OCI-LY3 (cell line): ENCODE measurements around the gene GPR55.

Experiments used
- EZH2phosphoT487 ChIP-seq: fragments of 200-600 bp; shearing (Covaris generic); IDR thresholded peaks from 2 replicates; pipeline ENCODE4 v1.6.1; 2018; ENCODE audit warnings: antibody characterized with exemption, mixed run types, low read depth
- TF ChIP-seq, protein P1 (sequence below): fragments of 200-600, 300-600 bp; sonication (generic); IDR thresholded peaks from 2 replicates; pipeline ENCODE4 v1.5.1; 2014; ENCODE audit warnings: antibody characterized with exemption, low read length, low read depth

DNA sequence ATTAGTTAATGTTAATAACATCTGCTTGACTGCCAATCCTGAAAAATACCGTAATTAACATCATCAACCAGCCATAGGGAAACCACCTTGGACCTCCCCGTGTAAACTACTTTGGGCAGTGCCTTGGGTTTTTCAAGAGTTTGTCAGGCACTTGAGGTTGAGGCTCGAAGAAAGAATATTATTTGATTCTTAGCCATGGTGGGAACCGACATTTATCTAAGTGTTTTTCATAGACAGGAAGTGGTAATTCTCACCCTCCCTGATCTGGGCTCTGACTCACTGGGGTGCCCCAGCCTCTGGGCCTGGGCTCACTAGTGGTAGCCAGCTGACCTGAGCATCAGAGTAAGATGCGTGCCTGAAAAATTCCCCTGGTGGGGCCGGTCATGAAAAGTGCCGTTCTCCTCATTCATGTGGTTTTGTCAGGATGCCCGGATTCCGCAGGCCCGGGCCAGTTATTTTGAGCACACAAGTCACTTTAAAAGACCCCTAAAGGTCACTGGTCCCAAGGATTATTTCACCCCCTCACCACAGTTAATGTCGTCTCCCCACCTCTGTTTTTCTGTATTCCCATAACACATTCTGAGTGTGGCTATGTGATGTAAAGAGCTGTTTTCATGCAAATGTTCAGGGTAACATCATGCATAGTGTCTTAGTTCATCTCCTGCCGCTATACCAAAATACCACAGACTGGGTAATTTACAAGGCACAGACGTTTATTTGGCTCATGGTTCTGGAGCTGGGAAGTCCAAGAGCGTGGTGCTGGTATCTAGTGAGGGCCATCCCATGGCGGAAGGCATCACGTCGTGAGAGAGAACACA lies 49.3 kb upstream of the GPR55 start:
- TF ChIP-seq, protein P1, sequence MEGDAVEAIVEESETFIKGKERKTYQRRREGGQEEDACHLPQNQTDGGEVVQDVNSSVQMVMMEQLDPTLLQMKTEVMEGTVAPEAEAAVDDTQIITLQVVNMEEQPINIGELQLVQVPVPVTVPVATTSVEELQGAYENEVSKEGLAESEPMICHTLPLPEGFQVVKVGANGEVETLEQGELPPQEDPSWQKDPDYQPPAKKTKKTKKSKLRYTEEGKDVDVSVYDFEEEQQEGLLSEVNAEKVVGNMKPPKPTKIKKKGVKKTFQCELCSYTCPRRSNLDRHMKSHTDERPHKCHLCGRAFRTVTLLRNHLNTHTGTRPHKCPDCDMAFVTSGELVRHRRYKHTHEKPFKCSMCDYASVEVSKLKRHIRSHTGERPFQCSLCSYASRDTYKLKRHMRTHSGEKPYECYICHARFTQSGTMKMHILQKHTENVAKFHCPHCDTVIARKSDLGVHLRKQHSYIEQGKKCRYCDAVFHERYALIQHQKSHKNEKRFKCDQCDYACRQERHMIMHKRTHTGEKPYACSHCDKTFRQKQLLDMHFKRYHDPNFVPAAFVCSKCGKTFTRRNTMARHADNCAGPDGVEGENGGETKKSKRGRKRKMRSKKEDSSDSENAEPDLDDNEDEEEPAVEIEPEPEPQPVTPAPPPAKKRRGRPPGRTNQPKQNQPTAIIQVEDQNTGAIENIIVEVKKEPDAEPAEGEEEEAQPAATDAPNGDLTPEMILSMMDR, result no peak
- no peak for TF ChIP-seq EZH2phosphoT487
